ENCODE data around the gene ZNF691. TPM values are rescaled to one million over a fixed set of nuclear protein-coding genes. Genes with fewer than 3 reads are reported as not detected.
"Not testable (repeated sequence)": the region's sequence is repeated elsewhere in the genome, so short reads cannot be mapped to it uniquely, and the experiment has no call there.

Gene ZNF691
- 9.9 TPM for polyA plus RNA-seq (ENCODE audit: insufficient read length)

DNA sequence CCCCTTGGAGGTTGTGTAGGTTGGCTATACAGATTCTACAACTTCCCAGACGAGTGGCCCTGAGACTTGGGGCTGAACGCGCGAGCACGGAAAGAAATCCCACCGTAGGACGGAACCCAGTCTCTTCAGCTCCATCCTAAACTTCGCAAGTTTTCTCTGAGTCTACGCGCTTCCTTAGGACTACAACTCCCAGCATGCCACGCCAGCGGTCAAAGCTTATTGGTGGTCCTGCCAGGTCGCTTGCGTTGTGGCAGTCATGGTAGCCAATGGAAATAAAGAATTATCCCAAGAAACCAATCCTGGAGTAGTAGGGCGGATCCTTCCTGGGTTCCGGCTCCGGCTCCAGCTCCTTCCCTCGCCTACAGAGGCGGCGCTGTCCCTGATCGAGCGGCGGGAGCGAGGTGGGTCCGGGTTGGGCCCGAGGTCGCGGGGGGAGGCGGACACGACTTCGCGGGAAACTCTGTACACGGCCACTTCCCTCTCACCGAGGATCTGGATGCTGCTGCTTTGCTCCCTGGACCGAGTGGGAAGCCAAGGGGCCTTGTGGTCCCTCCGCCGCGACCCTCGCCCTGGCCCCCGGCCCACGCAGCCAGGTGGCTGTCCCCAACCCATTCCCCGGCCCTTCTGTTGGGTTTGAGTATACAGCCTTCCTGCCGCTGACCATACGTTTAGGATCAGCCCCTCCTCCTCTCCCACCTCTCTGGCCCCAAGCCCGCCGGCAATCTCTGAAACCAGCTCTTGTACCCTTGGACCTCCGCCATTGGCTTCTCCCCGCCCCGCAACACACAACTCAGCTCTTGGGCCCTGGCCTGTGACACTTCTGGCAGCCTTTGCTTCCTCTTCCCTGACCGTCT, at the start of gene ZNF691:
TSS of gene ZNF691 (plus strand) at position 357 of the 854 bp plus-strand sequence. CDS start 3,046 bp downstream, outside the sequence.
- DNase-seq, result peak; percentile 95

DNA sequence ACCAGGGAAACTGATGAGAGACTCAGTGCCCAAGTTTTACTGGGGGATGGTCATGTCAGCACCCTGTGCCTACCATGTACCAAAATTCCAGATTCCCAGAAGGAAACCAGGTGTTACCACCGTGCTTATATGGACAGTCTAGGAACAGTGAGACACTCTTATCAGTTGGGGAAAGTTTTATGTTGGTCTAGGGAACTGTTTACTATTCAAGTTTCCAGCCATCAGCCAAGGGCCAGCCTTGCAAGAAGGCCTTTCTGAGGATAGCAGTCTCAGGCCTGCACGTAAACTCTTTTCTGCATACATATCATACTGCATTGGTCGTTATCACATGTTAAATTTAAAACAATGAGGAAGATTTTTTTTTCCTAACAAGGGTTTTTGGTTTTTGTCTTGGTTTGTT, 49.0 kb upstream of the ZNF691 start:
- no peak for DNase-seq

- DNase-seq, result no peak
These were observed 48.4 kb upstream of the ZNF691 start for GRCh38 chr1:42797979-42798378.

DNA sequence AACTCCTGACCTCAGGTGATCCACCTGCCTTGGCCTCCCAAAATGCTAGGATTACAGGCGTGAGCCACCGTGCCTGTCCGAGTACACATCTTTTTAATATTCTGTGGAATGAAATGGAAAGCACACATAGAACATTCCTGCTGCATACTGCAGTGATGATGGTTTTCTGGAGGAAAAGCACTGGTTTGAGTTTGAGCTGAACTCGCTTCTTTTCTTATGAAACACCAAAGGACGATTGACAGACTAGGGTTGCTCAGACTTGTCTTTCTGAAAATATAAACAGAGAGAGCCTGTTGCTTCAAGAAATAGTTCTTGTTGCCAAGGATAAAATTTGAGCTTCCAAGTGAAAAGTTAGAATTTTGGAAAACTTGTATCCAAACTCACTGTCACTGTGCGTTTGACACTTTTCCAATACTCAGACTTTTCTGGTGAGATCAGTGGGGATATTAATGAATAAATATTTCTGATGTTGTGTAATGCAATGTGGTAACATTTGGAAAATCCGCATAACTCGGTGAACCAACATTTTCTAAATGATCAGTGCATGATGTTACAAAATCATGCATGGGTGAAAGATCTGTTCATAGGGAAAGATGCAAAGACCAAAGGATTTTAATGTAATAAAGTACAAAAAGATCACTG, 44.5 kb upstream of the ZNF691 start:
- DNase-seq, result no peak

DNA sequence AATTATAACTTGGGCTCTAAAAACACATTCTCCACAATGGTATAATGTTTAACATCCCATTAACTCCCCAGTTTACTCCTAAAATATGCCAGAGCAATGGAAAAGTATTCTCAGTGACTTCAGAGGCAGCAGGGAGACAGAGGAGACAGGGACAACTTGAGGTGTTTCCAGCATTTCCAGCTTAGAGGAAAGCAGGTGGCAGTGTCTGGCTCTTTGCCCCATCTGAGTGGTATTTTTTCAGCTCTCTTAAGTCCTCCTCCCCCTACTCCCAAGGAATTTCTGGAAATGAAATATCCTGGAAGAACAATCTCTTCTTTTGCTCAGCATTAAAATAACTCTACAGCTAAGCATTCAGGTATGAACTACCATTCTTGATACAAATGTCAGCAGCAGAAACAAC, 40.2 kb upstream of the ZNF691 start:
- DNase-seq, result no peak

- DNase-seq, result no peak
These were observed 39.8 kb upstream of the ZNF691 start for GRCh38 chr1:42806593-42806992.

DNA sequence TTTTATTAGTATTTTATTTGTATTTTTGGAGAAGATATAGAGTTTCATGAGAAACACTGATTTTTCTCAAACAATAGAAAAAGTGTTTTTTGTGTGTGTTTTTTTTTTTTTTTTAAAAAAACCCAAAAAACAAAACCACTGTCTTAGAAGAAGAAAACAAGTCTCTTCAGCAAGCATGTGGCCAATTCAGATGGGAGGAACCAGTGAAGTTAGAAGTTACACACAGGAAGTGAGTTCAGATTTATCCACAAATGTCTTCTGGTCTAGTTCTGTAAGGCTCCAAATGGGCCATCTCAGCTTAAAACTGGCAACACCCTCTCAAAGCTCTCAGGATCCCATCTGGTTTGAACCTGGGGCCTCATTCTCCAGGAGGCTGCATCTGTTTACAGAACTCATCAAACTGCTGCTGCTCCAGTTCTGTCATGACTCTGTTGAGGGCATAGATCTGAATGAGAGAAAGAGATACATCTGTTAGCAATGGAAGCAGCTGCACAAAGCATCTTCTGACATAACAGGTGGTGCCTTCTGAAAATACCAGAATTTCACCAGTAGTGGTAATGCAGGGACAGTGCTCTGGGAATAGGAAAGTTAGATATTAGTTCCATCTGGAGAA, 39.3 kb upstream of the ZNF691 start:
- no peak for DNase-seq

- DNase-seq, result not testable (repeated sequence)
These were observed 31.6 kb upstream of the ZNF691 start for GRCh38 chr1:42814815-42815214.

GRCh38 chr1:42815941-42816584, 30.4 kb upstream of the ZNF691 start:
- DNase-seq, result peak; percentile 34

DNA sequence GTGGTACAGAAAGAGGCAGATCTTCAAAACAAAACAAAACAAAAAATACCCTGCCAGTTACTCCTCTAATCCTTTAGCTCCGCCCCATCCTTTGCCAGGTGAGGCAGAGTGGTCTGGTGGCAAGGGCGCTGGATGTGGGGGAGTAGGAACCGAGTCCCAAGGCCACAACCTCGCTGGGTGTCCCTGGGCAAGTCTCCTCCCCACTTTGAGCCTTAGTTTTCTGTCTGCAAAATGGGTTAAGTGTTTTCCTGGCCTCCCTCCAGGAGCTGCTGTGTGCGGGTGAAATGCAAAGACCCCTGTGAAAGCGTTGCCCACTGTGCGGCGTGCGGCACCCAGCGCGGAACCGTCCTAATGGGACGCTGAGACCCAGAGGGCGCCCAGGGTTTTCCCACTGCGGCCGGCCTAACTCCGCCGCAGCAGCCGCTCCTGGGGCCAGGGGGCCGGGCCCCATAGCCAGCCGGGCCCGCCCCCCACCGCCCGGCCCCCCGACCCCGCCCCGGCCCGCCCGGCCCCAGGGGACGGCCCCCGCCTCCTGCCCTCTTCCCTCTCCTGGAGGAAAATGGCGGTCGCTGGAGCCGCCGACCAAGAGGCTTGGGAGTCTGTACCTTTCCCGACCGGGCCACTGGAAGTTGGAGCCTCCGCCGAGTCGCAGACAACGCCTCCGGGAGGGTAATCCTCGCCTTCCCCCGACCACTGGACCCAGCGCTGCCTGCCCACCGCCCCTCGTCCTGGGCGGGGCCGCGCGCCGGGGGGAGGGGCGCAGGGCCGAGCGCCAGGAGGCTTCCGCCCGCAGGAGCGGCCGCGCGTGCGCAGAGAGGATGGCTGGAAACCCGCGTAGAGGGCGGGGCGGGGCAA, 29.6 kb upstream of the ZNF691 start, which contains the start of the genes ERMAP and SVBP:
TSS of gene ERMAP (plus strand) at position 538 of the 855 bp plus-strand sequence. CDS start 13,327 bp downstream, outside the sequence.
TSS of gene SVBP (minus strand) at position 813 of the 855 bp plus-strand sequence. CDS start 853 bp downstream, outside the sequence.
- DNase-seq, result peak; percentile 92

- DNase-seq, result no peak
These were observed 29.0 kb upstream of the ZNF691 start for GRCh38 chr1:42817440-42817767.

DNA sequence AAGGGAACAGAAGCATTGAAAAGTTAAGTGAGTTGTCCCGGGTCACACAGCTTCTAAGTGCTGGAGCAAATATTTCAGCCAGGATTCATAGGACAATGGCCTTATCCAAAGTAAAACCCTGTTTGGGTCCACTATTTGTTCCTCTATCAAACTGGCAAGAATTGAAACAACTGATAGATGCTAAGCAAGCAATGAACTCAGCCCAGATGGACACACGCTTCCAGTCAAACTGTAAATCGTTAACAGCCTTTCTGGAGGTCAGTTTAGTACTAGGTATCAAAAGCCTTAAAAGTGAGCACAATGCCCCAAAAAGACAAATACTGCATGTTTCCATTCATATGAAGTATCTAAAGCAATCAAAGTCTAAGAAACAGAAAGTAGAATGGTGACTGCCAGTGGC, 28.4 kb upstream of the ZNF691 start:
- no peak for DNase-seq

GRCh38 chr1:42820813-42821212, 25.6 kb upstream of the ZNF691 start:
- no peak for DNase-seq

- DNase-seq, result no peak
These were observed 24.7 kb upstream of the ZNF691 start for GRCh38 chr1:42821690-42822089.

DNA sequence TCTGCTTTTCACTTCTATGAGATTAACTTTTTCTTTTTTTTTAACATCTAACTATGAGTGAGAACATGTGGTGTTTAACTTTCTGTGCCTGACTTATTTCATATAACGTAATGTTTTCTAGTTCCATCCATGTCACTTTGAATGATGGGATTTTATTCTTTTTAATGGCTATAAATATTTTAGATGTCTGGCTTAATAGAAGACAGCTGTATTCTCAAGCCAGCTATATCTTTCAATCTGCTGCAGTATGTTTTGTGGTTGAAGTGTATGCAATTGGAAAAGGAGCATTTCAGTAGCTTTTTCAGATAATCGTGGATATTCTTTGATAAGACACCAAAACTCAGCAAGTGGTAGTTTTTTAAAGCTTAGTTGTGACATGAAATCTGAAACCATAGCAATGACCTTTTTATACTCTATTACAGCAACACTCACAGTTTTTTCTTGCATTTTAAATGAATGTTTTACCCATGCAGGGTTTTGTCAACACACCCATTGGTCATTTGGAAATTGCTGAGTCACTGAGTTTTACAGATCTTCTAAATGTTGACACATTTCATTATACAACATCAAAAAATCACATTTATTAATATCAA, 23.5 kb upstream of the ZNF691 start:
- no peak for DNase-seq

DNA sequence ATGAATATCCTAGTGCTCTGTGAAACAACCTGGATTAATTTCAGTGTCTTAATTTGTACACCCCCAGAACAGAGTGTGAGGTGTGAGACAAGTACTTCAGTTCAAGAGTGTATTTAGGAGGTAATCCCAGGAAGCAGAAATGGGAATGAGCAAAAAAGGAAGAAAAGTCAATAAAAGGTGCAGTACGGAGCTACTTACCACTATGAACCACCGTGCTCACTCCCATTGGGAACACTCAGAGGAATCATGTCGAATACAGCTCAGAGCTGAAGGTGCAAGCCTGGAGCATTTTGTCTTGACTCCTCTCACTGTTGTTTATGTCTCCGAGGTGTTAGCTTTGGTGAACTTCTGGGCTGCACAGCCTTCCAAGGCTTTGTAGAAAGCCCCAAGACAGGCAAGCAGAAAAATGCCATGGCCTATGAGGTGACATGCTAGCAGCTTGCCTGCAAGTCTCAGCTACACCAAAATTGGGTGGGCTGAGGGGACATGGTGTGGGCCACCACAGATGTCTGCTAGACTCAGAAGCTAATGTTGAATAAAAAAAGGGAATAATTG, 21.9 kb upstream of the ZNF691 start:
- DNase-seq, result no peak

GRCh38 chr1:42825036-42825851, 21.2 kb upstream of the ZNF691 start:
- DNase-seq, result no peak

- no peak for DNase-seq
These were observed 15.8 kb upstream of the ZNF691 start for GRCh38 chr1:42830631-42831030.

DNA sequence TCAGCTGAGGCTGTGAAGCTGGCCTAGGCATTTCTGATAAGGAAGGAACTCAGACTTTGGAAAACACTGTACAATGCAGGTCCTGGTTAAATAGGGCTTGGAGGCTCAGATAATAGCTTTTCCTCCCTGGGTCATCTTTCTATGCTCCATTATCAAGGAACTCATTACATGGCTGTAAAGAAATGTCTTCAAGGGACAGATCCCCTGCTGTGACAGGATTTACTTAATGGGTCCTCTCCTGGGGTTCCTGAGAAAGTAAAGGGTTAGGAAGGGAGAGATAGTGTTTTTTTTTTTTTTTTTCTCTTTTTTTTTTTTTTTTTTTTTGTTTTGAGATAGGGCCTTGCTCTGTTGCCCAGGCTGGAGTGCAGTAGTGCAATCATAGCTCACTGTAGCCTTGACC, 15.1 kb upstream of the ZNF691 start:
- no peak for DNase-seq

GRCh38 chr1:42832641-42833240, 13.7 kb upstream of the ZNF691 start:
- no peak for DNase-seq
